Measurements from ENCODE around the gene KRT33A.
"Not testable (repeated sequence)": the region's sequence is repeated elsewhere in the genome, so short reads cannot be mapped to it uniquely, and the experiment has no call there.

The KRT33A gene

DNA sequence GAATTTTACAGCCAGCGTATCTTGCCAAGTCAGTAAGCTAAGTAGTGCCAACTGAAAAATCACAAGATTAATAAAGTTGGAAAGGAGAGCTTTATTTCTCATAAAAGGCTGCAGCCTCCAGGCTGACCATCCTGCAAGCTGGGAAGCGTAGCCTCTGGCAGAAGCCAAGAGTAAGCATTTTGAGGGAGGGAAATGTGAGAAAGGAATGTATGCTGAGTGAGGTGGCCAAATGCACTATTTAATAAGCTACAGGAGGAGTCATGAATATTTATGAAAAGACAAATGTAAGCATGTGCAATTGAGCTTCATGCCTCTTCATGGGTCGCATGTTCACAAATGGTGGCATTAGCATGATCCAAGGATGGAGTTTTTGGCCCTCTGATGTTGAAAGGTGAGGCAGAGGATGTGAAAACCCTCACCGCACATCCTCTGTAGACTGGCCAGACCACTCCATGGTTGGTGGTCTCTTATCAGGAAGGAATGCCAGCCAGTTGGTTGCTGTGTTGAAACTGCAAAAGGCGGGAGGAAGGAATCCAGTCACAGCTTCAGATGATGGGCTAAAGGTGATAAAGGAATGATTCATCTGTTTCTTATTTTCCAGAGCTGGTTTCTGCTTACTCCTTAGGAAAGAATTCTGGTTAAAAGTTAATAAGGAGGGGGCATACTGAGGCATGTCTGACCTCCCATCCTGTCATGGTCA, 9.8 kb upstream of the KRT33A start:
- FAIRE-seq = no peak

DNA sequence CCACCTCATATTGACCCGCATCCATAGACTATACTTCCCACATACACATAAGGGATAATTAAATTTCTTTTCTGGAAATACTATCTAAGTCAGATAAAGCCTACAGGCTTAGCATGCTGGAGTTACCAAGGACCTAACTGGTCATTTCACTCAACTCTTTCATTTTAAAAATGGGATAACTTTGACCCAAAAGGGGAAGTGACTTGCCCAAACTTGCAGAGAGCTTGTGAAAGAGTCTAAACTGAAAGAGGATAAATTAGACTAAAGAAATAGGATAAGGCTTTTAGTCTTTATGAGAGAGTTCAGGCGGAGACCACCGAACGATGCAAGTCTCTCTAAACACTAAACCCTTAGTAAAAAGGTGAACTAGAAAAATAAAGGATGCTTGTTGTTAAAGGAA, 3.9 kb upstream of the KRT33A start:
- no peak for FAIRE-seq

DNA sequence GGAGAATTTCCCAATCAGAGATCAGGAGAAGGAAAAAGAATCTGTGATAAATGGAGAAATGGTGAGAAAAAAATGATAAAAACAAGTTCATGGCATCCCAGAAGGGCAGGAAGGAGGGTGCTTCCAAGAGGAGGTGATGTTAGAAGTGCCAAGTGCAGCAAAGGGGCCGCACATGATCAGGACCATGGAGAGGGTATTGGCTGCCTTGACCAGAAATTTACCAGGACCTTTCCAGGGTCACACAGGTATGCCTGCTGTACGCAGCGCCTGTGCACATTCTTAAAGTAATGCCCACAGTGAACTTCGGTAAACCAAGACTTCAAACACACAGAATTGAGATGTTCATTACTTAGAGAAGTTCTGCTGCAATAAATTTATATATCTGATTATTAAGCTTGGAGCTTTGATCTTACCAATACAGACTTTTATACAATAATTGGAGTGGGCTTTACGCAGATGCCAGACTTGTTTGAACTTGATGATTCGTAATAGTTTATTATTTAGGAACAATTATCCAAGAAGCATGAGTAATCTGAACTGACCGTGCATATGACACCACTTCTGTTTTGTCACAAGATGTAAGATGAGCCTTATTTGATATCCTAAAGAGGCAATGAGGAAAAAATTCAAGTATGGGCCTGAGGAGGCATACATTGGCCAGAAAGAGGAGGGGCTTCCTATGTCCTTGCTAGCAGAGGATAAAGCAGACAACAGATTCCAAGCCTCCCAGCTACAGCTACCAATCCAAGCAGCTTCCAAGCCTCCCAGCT, 2.2 kb upstream of the KRT33A start:
- FAIRE-seq = no peak

DNA sequence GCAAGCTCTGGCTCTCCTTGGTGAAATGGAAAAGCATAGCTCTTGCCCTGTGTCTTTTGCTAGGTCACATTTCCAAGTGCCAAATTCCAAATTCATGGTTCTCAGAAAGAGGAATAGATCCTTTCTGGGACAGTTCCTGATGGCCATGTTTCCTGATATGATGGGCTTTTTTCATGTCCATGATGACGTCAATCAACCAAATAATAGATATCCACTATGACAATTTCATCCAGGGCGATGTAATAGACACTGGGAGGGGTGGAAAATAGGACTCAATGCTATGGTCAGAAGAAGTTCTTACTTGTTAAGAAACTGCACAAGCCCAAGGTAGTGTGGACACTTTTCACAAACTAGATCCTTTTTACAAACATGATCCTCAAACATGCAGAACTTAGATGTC, 549 bp upstream of the KRT33A start:
- FAIRE-seq = no peak

DNA sequence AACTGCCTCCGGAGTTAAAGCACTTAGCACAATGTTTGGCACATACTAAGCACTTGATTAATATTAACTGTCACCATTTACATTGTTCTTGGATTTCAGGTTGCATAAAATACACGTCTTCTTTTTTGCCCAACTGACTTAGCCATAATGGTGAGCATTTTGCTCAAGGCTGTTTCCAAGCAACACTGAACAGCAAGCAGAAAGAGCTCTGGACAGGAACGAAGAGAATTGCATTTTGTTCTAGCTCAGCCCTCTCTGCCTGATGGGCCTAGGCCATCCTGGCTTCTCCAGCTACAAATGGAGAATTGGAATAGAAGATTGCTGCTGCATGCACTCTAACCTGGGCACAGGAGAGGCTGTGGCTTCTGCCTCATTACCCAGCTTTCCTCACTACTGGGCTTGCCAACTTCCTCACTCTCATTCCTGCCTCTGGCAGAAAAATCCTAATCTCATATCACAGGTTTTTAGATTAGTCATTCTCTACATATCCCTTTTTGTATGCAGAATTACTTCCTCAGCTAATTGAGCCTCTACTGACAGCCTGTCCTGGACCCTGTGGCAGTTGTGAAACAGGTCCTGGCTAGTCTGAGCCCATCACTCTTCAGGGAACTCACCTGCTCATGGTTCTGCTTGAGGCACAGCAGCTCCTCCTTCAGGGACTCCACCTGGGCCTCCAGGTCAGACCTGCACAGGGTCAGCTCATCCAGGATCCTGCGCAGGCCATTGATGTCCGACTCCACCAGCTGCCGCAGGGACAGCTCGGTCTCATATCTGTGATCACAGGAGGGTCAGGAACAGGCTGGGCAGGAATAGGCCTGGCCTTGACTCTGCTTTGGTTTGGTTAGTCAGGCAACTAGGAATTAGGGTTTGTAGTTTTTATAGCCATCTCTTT, 2.5 kb downstream of the KRT33A start:
- FAIRE-seq = no peak

DNA sequence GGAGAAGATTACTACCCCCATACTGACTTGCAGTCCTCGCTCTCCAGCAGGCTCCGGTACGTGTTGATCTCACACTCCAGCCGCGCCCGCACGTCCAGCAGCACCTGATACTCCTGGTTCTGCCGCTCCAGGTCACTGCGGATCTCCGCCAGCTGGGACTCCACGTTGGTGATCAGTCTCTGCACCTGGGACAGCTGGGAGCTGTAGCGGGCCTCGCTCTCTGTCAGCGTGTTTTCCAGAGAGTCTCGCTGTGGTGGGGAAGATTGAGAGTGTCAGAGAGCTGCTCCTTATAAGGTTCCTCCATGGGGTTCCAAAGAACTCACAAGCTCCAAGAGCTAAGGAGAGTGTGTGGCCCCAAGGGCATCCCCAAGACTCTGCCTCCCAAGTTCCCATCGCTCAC, 4.2 kb downstream of the KRT33A start:
- FAIRE-seq = not testable (repeated sequence)

DNA sequence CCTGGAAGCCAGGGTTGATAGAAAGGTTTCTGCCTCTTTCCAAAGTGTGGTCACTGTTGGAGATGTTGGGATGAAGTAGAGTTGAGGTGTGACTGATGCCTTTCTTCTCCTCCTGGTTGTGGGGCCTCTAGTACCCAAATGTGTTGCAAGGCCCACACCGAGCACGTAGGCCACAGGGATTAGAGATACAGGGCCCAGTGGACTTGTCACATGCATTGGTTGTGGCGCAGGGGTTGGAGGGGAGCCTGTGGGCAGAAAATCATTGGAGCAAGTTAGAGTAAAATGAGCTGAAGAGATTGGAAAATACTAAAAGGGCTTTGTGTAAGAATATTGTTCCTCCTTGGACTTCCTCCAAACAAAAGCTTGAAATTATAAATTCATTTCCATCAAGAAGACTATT, 4.6 kb downstream of the KRT33A start:
- no peak for FAIRE-seq

DNA sequence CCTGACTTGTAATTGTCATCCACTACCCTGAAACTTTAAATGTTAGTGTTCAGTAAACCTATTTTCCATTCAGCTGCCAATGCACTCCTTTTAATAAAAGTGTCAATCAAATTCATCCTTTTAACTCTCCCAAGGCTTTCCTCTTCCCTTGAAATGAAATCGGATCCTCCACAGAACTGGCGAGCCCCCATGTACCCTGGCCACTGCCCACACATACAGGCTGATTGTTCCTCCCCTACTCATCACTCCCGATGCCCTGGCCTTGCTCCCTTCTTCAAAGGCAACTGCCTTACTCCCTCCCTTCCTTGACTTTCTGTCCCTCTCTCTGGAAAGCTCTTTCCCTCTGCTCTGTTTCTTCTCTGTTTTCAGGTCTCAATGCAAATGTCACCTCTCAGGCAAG, 7.6 kb downstream of the KRT33A start:
- FAIRE-seq = no peak

DNA sequence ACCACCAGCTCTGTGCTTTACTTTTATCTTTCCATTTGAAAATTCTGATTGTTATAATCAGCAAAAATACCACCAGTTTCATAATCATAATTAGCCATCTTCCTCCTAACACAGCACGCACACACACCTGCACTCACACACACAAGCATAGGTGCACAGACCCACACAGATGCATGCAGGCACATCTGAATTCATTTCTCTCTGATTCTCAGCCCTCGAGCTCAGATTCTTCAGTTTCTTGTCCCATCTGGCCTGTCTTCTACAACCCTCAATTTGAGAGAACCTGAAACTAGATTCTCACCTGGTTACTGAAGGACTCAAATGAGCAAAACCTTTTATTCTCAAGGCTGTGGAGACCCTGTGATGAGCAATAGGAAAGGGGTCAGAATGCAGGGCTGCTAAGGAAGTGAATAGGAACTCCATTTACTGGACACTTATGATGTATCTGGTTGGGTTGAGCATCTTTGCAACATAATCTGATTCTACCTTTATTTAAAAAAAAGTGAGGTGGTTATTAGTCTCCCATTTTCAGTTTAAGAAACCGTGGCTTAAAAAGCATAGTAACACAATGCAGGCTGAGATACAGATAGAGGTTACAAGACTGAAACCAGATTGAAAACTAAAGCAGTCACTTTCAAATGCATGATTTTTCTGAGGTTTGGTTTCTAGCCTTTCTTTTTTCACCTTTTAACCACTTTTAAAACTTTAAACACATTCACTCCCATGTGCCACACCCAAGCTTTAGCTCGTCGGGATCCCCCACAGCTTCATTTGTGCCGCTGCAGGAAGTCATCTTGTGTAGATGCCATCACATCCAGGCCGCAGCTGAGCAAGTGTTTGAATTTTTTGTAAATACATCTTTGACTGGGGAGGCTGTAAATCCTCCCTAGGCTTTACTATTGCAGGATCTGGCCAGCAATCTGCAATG, 9.4 kb downstream of the KRT33A start:
- no peak for FAIRE-seq

DNA sequence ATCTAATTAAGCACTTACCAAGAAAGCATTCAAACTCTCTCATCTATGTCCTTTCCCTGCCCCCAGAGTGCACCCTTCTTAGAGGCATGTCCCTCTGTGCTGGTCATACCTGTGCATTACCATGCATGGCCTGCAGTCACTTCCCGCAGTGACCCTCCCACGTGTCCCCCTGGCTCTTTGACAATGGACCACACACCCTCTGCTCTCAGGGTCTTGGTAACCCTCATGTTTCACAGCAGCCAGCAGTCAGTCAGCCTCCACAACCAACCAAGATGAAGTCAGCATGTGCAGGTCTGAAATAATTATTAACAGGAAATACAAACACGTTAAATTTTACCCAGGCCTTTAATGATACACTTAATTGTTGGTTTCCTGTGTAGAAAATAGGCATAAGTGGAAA, 10.1 kb downstream of the KRT33A start:
- no peak for FAIRE-seq

DNA sequence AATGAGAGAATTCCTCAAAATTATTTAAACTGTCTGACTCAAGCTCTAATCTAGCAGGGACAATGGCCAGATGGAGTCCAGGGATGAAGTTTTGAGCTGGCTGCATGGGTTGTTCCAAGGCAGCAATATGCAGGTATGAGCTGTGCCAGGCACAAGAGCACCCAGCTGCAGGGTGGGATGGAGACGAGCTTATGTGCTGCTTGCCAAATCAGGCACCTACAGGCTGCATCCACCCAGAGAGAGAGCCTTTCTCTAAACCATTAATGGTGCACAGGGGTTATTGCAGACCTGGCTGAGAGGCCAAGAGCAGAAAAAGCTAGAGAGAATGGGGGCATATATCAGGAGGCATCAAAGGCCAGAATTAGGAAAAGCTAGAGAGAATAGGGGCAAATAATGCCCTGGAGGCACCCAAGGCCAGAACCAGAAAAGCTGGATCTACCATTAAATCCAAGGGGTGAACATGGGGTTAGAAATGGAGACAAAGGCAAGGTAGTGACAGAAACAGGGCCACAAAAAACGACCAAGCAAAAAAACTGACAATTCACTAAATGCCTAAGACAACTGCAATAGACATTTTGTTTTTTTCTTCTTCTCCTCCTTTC, 11.0 kb downstream of the KRT33A start:
- FAIRE-seq = no peak

DNA sequence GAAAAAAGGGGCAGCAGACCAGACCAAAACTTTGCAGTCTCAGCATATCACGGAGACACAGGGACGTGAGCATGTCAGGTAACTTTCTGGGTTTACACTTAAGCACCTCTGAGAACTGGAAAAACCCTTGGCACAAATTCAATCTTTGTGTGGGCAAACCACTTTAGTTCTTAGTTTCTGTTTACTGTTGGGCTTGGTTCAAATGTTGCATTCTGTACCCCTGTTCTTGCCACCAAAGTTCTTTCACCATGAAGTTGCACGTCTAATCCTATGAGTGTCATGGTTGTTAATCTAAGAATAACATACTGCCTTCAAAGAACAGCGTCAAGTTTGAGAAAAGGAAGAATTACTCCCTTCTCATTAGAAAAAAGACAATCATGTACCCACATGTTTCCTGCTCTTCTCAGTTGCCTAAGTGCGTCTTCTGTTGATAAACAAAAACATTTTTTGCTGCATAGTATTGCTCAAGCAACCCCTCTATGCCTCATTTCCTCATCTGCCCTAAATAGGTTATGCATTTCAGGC, 11.6 kb downstream of the KRT33A start:
- no peak for FAIRE-seq

DNA sequence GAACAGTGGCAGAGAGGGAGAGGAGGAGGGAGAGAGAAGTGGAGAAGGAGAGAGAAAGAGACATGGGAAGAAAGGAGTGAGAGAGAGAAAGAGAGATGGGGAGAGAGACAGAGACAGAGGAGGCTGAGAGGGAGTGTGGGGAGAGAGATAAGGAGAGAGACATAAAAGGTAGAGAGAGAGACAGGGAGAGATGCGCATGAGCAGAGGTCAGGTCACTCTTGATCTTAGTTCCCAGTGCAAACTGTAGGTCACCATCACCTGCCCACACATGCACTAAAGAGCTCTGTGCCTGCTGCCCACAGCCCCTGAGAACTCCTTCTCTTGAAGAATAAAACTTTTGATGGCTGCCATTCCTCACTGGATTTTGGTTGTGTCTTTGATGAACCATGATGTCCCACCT, 14.9 kb downstream of the KRT33A start:
- FAIRE-seq = no peak

DNA sequence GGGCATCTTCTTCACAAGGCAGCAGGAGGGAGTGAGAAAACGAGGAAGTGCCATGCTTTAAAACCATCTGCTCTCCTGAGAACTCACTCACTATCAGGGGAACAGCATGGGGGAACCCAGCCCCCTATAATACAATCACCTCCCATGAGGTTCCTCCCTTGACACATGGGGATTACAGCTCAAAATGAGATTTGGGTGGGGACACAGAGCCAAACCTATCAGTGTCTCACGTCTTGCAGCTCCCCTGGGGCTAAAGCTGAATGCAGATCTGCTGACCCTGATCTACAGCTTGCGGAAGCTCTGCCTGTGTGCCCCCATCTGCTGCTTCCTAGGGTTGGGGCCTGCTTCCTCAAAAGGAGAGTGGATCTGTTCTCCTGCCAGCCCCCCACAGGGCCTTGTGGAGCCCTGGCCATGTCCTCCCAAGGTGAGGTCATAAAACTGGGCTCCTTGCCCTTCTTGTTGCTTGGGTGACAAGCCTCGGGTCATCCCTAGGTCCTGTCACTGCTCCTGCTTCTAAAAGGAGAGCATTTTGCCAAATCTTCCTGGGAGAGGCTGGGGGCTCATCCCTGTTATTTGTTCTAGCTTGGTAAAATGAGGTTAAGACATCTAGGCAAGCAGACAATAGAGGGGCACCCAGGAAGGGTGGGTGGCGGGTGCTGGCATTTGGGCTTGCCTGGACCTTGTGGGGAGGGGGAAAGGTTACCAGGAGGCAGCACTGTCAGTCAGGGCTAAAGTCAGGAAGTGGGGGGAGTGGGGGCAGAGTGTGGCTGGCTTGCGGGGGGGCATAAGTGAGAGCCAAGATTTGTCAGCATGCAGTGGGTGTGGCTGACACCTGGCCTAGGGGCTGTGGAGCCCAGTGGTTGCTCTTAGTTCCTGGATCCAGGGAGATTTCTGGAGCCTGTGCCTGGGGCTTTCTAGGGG, 16.0 kb downstream of the KRT33A start:
- FAIRE-seq = no peak

DNA sequence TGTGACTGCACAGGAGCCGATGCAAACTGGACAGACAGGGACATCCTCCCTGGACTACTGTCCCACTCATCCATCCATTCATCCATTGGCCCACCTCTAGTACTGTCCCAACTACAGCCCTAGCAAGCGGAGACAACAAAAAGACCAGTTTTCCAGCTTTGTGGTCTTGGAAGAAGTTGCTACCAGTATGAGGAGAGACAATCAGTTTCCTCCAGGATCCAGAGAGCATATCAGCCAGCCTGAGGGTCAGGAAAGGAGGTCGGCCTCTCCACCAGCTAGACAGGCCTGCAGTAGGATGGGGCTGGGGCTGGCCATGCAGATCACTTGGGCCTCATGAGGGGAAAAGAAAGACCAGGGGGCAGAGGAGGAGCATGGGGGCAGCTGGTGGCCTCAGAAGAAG, 16.8 kb downstream of the KRT33A start:
- FAIRE-seq = no peak

DNA sequence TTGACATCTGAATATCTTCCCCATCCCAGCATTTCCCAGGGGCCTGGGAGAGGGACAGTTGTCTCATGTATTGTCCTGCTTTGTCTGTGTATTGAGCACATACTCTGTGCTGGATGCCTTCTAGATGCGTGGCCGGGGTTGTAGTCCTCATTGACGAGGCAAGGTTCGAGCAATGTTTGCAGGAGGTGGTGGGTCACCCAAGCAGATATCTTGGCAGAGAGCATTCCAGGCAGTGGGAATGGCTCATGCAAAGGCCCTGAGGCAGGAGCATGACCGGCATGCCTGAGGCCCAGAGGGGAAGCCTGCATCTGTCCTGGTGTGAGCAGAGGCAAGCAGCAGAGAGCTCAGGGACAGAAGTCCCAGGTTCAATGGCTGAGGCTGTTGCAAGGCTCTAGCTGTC, 17.5 kb downstream of the KRT33A start:
- no peak for FAIRE-seq

DNA sequence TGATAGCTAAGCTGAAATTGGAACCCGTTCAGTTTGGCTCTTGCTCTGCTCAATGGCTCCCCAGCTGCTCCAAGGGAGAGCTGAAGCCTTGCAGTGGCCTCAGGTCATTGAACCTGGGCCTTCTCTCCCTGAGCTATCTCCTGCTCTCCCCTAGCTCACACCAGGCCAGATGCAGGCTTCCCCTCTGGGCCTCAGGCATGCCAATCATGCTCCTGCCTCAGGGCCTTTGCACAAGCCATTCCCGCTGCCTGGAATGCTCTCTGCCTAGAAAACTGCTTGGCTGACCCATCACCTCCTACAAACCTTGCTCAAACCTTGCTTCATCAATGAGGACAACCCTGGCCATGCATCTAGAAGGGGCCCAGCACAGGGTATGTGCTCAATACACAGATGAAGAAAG, 18.4 kb downstream of the KRT33A start:
- no peak for FAIRE-seq

DNA sequence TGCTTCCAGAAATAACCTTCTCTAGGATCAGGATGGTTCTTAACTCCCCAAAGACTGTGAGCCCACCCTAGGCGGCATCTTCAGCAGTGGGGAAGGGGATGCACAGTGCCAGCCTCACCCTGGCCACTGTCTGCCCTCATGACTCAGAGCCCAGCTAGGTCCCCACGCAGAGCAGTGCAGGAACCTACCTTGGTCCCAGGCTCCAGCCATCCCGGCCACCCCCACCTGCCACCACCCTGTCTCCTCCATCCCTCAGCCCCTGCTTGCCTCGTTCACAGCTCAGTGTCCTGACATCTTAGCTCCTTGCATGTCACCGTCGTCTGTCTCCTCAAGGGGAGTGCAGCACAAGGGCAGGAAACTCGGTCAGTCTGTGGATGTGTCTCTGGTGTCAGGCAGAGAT, 19.0 kb downstream of the KRT33A start:
- no peak for FAIRE-seq

DNA sequence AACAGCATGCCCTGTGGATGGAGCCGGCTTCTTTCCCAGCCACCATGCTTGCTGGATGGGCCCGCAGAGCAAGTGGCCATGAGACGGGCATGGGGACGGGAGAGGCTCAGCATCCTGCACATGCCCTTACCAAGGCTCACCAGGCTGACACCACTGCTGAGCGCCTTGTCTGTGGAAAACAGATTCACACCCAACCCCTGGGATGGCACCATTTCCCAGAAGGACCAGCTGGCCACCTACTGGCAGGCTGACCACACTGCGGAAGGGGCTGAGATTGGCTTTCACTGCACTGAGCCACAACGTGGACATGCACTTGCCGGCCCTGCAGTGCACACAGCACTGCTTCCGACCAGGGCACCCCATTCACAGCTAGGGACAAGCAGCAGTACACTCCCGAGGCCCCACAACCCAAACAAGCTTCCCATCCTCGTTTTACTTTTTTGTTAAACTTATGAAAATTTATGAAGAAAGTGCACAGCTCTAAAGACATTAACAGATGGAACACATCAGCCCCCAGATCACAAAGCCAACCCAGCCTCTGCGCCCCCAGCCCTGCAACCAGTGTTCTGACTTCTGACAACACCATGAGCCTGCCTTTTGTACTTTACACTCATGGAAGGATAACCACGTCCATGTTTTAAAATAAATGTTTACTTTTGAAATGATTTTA, 21.2 kb downstream of the KRT33A start:
- FAIRE-seq = no peak

DNA sequence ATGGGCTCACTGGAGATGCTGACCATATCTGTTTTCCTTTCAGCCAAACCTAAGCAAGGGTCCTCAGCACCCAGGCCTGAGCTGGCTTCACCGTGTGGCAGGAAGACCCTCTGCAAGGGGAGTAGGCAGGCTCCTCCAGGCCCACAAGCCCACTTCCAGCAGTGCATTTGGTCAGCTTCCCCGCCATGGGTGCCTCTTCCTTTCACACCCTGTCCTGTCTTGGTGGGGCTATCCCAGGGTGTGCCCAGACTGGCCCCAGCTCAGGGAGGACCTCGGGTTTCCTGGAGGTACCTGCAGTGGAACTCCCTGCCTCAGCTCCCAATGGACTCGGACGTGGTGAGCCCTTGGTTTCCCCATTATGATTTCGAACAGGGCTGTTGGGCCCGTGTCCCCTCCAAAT, 22.4 kb downstream of the KRT33A start:
- FAIRE-seq = no peak

Data from TTC549 (cell line).